Parathyroid adenoma (tissue), 2 donors: ENCODE measurements around the gene ITGA11.

Experiments used
- H2AFZ ChIP-seq: fragments of 300-600 bp; sonication (generic); one replicate; pipeline ENCODE4 v1.7.0; 2017; ENCODE audit warnings: antibody characterized with exemption, mild to moderate bottlenecking
- H3K27ac ChIP-seq: fragments of 300-600 bp; sonication (generic); one replicate; pipeline ENCODE4 v1.7.0; 2017
- H3K27me3 ChIP-seq: fragments of 300-600 bp; sonication (generic); one replicate; pipeline ENCODE4 v1.7.0; 2017; ENCODE audit warnings: low read length; ENCODE audit not compliant: control insufficient read depth, insufficient read depth
- H3K36me3 ChIP-seq: fragments of 300-600 bp; sonication (generic); one replicate; pipeline ENCODE4 v1.7.0; 2017; ENCODE audit warnings: low read length; ENCODE audit not compliant: control insufficient read depth, insufficient read depth
- H3K4me1 ChIP-seq: fragments of 300-600 bp; sonication (generic); one replicate; pipeline ENCODE4 v1.7.0; 2017; ENCODE audit warnings: control low read depth
- H3K4me2 ChIP-seq: fragments of 300-600 bp; sonication (generic); one replicate; pipeline ENCODE4 v1.7.0; 2017; ENCODE audit warnings: low read length
- H3K4me3 ChIP-seq: fragments of 300-600 bp; sonication (generic); one replicate; pipeline ENCODE4 v1.7.0; 2017; ENCODE audit warnings: low read depth, low read length
- H3K79me2 ChIP-seq: fragments of 300-600 bp; sonication (generic); one replicate; pipeline ENCODE4 v1.7.0; 2017; ENCODE audit warnings: control low read depth
- H3K9ac ChIP-seq: fragments of 300-600 bp; sonication (generic); one replicate; pipeline ENCODE4 v1.7.0; 2017; ENCODE audit warnings: mild to moderate bottlenecking
- H3K9me3 ChIP-seq: fragments of 300-600 bp; sonication (generic); one replicate; pipeline ENCODE4 v1.7.0; 2017; ENCODE audit warnings: low read length; ENCODE audit not compliant: control insufficient read depth
- CTCF ChIP-seq: fragments of 300-600 bp; sonication (generic); IDR thresholded peaks from one replicate; pipeline ENCODE4 v1.7.0; 2017; ENCODE audit warnings: antibody characterized with exemption, mild to moderate bottlenecking
- donor health status: primary hyperparathyroidism.

The ITGA11 gene

GRCh38 chr15:68442903-68443302 lies 10.9 kb upstream of the ITGA11 start:
- Histone ChIP-seq H3K27ac (no peak overlapping the region), H3K27me3 (no peaks in the 10 kb centered on the region), H3K36me3 (no peaks in the 10 kb centered on the region), H3K4me1 (no peaks in the 10 kb centered on the region), H3K9ac (no peak overlapping the region), H3K4me3 (no peak overlapping the region), H2AFZ (no peak overlapping the region), H3K4me2 (no peak overlapping the region), H3K79me2 (no peaks in the 10 kb centered on the region), H3K9me3 (no peaks in the 10 kb centered on the region)
- TF ChIP-seq CTCF = no peak

DNA sequence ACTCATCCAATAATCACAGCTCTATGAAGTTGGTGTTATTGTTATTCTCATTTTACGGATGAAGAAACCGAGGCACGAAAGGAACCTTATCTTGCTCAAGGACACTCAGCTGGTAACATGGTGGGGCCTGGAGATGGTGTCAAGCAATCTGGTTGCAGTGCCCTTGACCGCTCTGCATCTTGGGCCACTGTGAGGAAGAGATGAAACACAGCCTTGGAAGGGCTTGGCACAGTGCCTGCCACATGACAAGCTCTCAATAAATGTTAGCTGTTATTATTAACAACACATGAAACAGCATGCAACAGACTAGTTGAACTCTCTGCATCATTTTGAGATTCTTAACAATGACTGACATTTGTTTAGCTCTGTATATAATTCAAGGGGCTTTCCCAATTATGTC lies 10.1 kb upstream of the ITGA11 start:
- Histone ChIP-seq H3K4me2 (no peak overlapping the region), H3K4me1 (no peaks in the 10 kb centered on the region), H3K9me3 (no peaks in the 10 kb centered on the region), H3K4me3 (no peak overlapping the region), H3K9ac (no peak overlapping the region), H3K36me3 (no peaks in the 10 kb centered on the region), H3K27ac (no peak overlapping the region), H3K79me2 (no peaks in the 10 kb centered on the region), H3K27me3 (no peaks in the 10 kb centered on the region), H2AFZ (no peak overlapping the region)
- TF ChIP-seq CTCF = no peak

- no peaks in the 10 kb centered on the region for H3K27me3 ChIP-seq
- H3K4me2 ChIP-seq = no peak overlapping the region
- H3K9me3 ChIP-seq = no peaks in the 10 kb centered on the region
- H3K4me1 ChIP-seq = no peaks in the 10 kb centered on the region
- H2AFZ ChIP-seq = no peak overlapping the region
- H3K36me3 ChIP-seq = no peaks in the 10 kb centered on the region
- no peak overlapping the region for H3K27ac ChIP-seq
- no peak for TF ChIP-seq CTCF
- no peak overlapping the region for H3K4me3 ChIP-seq
- no peak overlapping the region for H3K9ac ChIP-seq
- no peaks in the 10 kb centered on the region for H3K79me2 ChIP-seq
These were observed 9.2 kb upstream of the ITGA11 start for GRCh38 chr15:68441045-68441743.

DNA sequence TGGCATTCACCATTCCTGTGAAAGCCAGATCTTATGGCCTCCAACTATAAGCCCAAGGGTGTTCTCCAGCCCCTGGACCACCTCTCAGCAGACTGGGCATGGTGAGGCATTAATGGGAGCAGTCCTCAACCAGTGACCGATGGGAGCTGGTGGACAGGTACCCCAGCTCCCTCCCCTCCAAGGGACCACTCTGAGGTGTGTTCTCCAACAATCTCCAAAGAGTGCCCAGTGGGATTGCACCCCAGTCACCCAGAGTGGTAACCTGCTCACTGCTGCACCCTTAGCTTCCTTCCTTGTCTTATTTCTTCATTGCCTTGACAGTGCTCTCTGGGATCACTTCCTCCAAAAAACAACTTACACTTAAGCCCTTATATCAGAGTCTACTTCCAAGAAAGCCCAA lies 8.2 kb upstream of the ITGA11 start:
- no peaks in the 10 kb centered on the region for H3K4me1 ChIP-seq
- H3K9ac ChIP-seq = no peak overlapping the region
- no peak overlapping the region for H3K4me2 ChIP-seq
- no peak overlapping the region for H2AFZ ChIP-seq
- H3K27me3 ChIP-seq = no peaks in the 10 kb centered on the region
- H3K27ac ChIP-seq = no peak overlapping the region
- H3K9me3 ChIP-seq = no peaks in the 10 kb centered on the region
- H3K4me3 ChIP-seq = no peak overlapping the region
- no peaks in the 10 kb centered on the region for H3K79me2 ChIP-seq
- TF ChIP-seq CTCF = no peak
- H3K36me3 ChIP-seq = no peaks in the 10 kb centered on the region

DNA sequence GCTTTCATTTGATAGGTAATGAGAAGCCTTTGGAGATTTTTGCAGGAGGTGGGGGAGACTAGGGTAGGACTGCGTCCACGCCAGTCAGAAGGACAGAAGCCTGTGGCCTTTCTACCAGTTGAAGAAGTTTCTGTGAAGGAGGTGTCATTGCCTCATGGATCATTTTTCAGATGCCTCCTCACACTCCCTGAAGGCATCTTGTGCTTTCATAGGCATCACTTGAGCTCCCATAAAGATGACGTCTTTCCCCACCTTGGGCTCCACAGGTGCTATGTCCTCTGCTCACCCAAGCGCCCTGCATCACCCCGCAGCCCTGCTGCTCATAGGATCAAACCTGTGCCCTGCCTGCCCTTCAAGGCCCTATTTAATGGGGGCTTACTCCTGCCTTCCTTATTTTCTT lies 7.5 kb upstream of the ITGA11 start:
- H2AFZ ChIP-seq = no peak overlapping the region
- no peaks in the 10 kb centered on the region for H3K79me2 ChIP-seq
- H3K4me3 ChIP-seq = no peak overlapping the region
- H3K36me3 ChIP-seq = no peaks in the 10 kb centered on the region
- H3K27me3 ChIP-seq = no peaks in the 10 kb centered on the region
- no peaks in the 10 kb centered on the region for H3K4me1 ChIP-seq
- no peak overlapping the region for H3K9ac ChIP-seq
- H3K27ac ChIP-seq = no peak overlapping the region
- TF ChIP-seq CTCF = no peak
- H3K4me2 ChIP-seq = no peak overlapping the region
- no peaks in the 10 kb centered on the region for H3K9me3 ChIP-seq
